ENCODE results near the gene AMTN. TPM values are rescaled to one million over a fixed set of nuclear protein-coding genes. Genes with fewer than 3 reads are reported as not detected.

Gene AMTN
- total and polyA plus RNA-seq, 2 of the 8 experiments (the other 6 are each of a cell fraction or from before 2014, with no cell fraction given), result not detected

- TF ChIP-seq CHD7 (IDR thresholded peaks at IDR 0.05; ENCODE audit: insufficient replicate concordance, low read length), result no peak
- no peak for TF ChIP-seq TCF12 (IDR thresholded peaks at IDR 0.05; ENCODE audit: low read depth, low read length)
- no peak for TF ChIP-seq POLR2A (IDR thresholded peaks at IDR 0.05; ENCODE audit: control extremely low read depth in 1 of 2, low read depth in 2 of 2, low read length in 2 of 2)
- TF ChIP-seq SIRT6 (IDR thresholded peaks at IDR 0.05; ENCODE audit: low read length), result no peak
- no peak for TF ChIP-seq CHD1 (IDR thresholded peaks at IDR 0.05; ENCODE audit: low read depth, low read length)
- TF ChIP-seq USF2 (IDR thresholded peaks at IDR 0.05; ENCODE audit: low read length), result no peak
- TF ChIP-seq RBBP5 (IDR thresholded peaks at IDR 0.05; ENCODE audit: borderline replicate concordance, low read depth, low read length), result no peak
Observed at GRCh38 chr4:70511365-70511764, 7.0 kb upstream of the AMTN start (continued).
